Measurements from ENCODE around the gene TGM3. TPM values are rescaled to one million over a fixed set of nuclear protein-coding genes. Genes with fewer than 3 reads are reported as not detected.

Gene TGM3
- total and polyA plus RNA-seq, 2 of the 4 experiments (the other 2 are of a cell fraction), result not detected

GRCh38 chr20:2260250-2260649, 35.6 kb upstream of the TGM3 start:
- no peak overlapping the region for H4K8ac ChIP-seq (ENCODE audit: low read depth in 2 of 2, low read length in 2 of 2)
- H3K9me3 ChIP-seq (ENCODE audit: control insufficient read depth, insufficient read depth, low read length), result no peaks in the 10 kb centered on the region
- no peak overlapping the region for H4K5ac ChIP-seq (ENCODE audit: low read depth, low read length)
- dilution Hi-C loops (cut with HindIII; ENCODE audit: low sequenced_read_pairs, unreplicated experiment) (no loop called here), intact Hi-C loops (cut with micrococcal nuclease) (no loop called here), in situ Hi-C loops (cut with MboI; ENCODE audit: low sequenced_read_pairs) (no loop called here)
- no peak overlapping the region for H2BK5ac ChIP-seq (ENCODE audit: low read depth, low read length, poor library complexity, severe bottlenecking)
- BruUV-seq (replicated peaks), result no TSS peak
- H4K91ac ChIP-seq (ENCODE audit: insufficient read depth, low read depth, low read length), result no peak overlapping the region
- H3K4ac ChIP-seq (ENCODE audit: low read depth, low read length), result no peak overlapping the region
- no peak overlapping the region for H2AFZ ChIP-seq (replicated peaks; ENCODE audit: low read length, poor library complexity)
- no peak overlapping the region for H2BK20ac ChIP-seq (ENCODE audit: low read depth, low read length)
- no peak overlapping the region for H3K9ac ChIP-seq (ENCODE audit: low read depth, low read length)
- no peak overlapping the region for H3K27ac ChIP-seq (ENCODE audit: insufficient read depth, low read length)
- no peaks in the 10 kb centered on the region for H3K9me1 ChIP-seq (ENCODE audit: insufficient read depth, low read length)
- H3K27me3 ChIP-seq (ENCODE audit: control insufficient read depth, insufficient read depth, low read length), result peaks cover 6% of the 10 kb centered on the region; the same call in 1 of the 2 replicates
- no peak overlapping the region for H3K56ac ChIP-seq (ENCODE audit: extremely low read depth, insufficient read depth, low read length)
- no peak overlapping the region for H3K4me3 ChIP-seq (ENCODE audit: insufficient read depth, low read depth, low read length)
- no peak overlapping the region for H2BK15ac ChIP-seq (ENCODE audit: low read depth, low read length)
- TF ChIP-seq MAFK (IDR thresholded peaks at IDR 0.05; ENCODE audit: low read depth, low read length) (no peak), NFE2L2 (IDR thresholded peaks at IDR 0.05; ENCODE audit: low read depth, low read length) (no peak), RCOR1 (IDR thresholded peaks at IDR 0.05; ENCODE audit: insufficient replicate concordance, low read length) (no peak), SMC3 (IDR thresholded peaks at IDR 0.05; ENCODE audit: low read depth, low read length) (no peak)
- TF ChIP-seq, protein P1, sequence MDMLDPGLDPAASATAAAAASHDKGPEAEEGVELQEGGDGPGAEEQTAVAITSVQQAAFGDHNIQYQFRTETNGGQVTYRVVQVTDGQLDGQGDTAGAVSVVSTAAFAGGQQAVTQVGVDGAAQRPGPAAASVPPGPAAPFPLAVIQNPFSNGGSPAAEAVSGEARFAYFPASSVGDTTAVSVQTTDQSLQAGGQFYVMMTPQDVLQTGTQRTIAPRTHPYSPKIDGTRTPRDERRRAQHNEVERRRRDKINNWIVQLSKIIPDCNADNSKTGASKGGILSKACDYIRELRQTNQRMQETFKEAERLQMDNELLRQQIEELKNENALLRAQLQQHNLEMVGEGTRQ (IDR thresholded peaks at IDR 0.05; ENCODE audit: low read depth, low read length), result no peak
- no peaks in the 10 kb centered on the region for H3K36me3 ChIP-seq (ENCODE audit: control insufficient read depth, insufficient read depth, low read length)
- H3K14ac ChIP-seq (replicated peaks; ENCODE audit: low read depth, low read length), result no peak overlapping the region
- no peaks in the 10 kb centered on the region for H4K20me1 ChIP-seq (ENCODE audit: insufficient read depth, low read length)
- POLR2A ChIA-PET (ENCODE audit: unreplicated experiment), result no interaction called here
- no peak overlapping the region for H2AK9ac ChIP-seq (replicated peaks; ENCODE audit: low read depth, low read length, poor library complexity)
- 74% methylated on average over 5 of the region's 9 CpGs; no CpG with 5 or more reads in 1 of the 2 experiments for WGBS, 2 experiments (ENCODE audit: extremely low coverage in 2 of 2, insufficient read length in 1 of 2)
- H3K79me1 ChIP-seq (ENCODE audit: low read depth in 1 of 2, low read length in 2 of 2), result no peaks in the 10 kb centered on the region
- no peak overlapping the region for H3K18ac ChIP-seq (ENCODE audit: low read depth, low read length)
- H3K4me2 ChIP-seq (ENCODE audit: low read depth, low read length), result no peak overlapping the region
- H3K23ac ChIP-seq (ENCODE audit: low read depth, low read length), result no peak overlapping the region
- H2AK5ac ChIP-seq (ENCODE audit: low read depth, low read length), result no peak overlapping the region
- CTCF ChIA-PET, result no interaction called here
- no peak overlapping the region for H2BK120ac ChIP-seq (ENCODE audit: low read depth, low read length)
- no peak for DNase-seq
- no peak for ATAC-seq (ENCODE audit: low read depth)
- H3K4me1 ChIP-seq (ENCODE audit: control insufficient read depth, insufficient read depth, low read length), result no peaks in the 10 kb centered on the region
